ENCODE measurements around the gene AMER3. TPM values are rescaled to one million over a fixed set of nuclear protein-coding genes. Genes with fewer than 3 reads are reported as not detected.

Gene AMER3
- total and polyA plus RNA-seq, 2 of the 4 experiments (the other 2 are of a cell fraction), result not detected

GRCh38 chr2:130749078-130749477, 6.3 kb upstream of the AMER3 start:
- no peak overlapping the region for H3K23ac ChIP-seq (ENCODE audit: low read depth, low read length)
- no peak overlapping the region for H3K9ac ChIP-seq (ENCODE audit: low read depth, low read length)
- no peak overlapping the region for H3K56ac ChIP-seq (ENCODE audit: extremely low read depth, insufficient read depth, low read length)
- H2AFZ ChIP-seq (replicated peaks; ENCODE audit: low read length, poor library complexity), result no peak overlapping the region
- no peak overlapping the region for H3K4me3 ChIP-seq (ENCODE audit: insufficient read depth, low read depth, low read length)
- no peak overlapping the region for H2BK20ac ChIP-seq (ENCODE audit: low read depth, low read length)
- H3K27me3 ChIP-seq (ENCODE audit: control insufficient read depth, insufficient read depth, low read length), result no peaks in the 10 kb centered on the region
- H2AK5ac ChIP-seq (ENCODE audit: low read depth, low read length), result no peak overlapping the region
- no peaks in the 10 kb centered on the region for H3K9me1 ChIP-seq (ENCODE audit: insufficient read depth, low read length)
- no peaks in the 10 kb centered on the region for H3K79me1 ChIP-seq (ENCODE audit: low read depth in 1 of 2, low read length in 2 of 2)
- ATAC-seq (ENCODE audit: low read depth) (no peak), DNase-seq (no peak)
- no peak overlapping the region for H2BK15ac ChIP-seq (ENCODE audit: low read depth, low read length)
- H2AK9ac ChIP-seq (replicated peaks; ENCODE audit: low read depth, low read length, poor library complexity), result no peak overlapping the region
- H3K18ac ChIP-seq (ENCODE audit: low read depth, low read length), result no peak overlapping the region
- H3K4me2 ChIP-seq (ENCODE audit: low read depth, low read length), result no peak overlapping the region
- dilution Hi-C loops (cut with HindIII; ENCODE audit: low sequenced_read_pairs, unreplicated experiment), result no loop called here
- 80% methylated on average over 1 of the region's 9 CpGs; no CpG with 5 or more reads in 1 of the 2 experiments for WGBS, 2 experiments (ENCODE audit: extremely low coverage in 2 of 2, insufficient read length in 1 of 2)
- ChIA-PET CTCF (no interaction called here), POLR2A (ENCODE audit: unreplicated experiment) (no interaction called here)
- H2BK5ac ChIP-seq (ENCODE audit: low read depth, low read length, poor library complexity, severe bottlenecking), result no peak overlapping the region
- no peak overlapping the region for H4K5ac ChIP-seq (ENCODE audit: low read depth, low read length)
- no peak overlapping the region for H4K91ac ChIP-seq (ENCODE audit: insufficient read depth, low read depth, low read length)
- H3K27ac ChIP-seq (ENCODE audit: insufficient read depth, low read length), result no peak overlapping the region
- in situ Hi-C loops (cut with MboI; ENCODE audit: low sequenced_read_pairs), result no loop called here
- no TSS peak for BruUV-seq (replicated peaks)
- H3K14ac ChIP-seq (replicated peaks; ENCODE audit: low read depth, low read length), result no peak overlapping the region
- no peak overlapping the region for H2BK120ac ChIP-seq (ENCODE audit: low read depth, low read length)
- H3K9me3 ChIP-seq (ENCODE audit: control insufficient read depth, insufficient read depth, low read length), result no peaks in the 10 kb centered on the region
- no peak overlapping the region for H3K4ac ChIP-seq (ENCODE audit: low read depth, low read length)
- no peaks in the 10 kb centered on the region for H3K4me1 ChIP-seq (ENCODE audit: control insufficient read depth, insufficient read depth, low read length)
- TF ChIP-seq CHD1 (IDR thresholded peaks at IDR 0.05; ENCODE audit: low read depth, low read length), result no peak
- TF ChIP-seq RCOR1 (IDR thresholded peaks at IDR 0.05; ENCODE audit: insufficient replicate concordance, low read length), result no peak
- no peak for TF ChIP-seq NFE2L2 (IDR thresholded peaks at IDR 0.05; ENCODE audit: low read depth, low read length)
- no peak for TF ChIP-seq POLR2A (IDR thresholded peaks at IDR 0.05; ENCODE audit: low read depth, low read length)
- TF ChIP-seq RAD21 (IDR thresholded peaks at IDR 0.05; ENCODE audit: low read length), result no peak
- no peak for TF ChIP-seq FOS (IDR thresholded peaks at IDR 0.05; ENCODE audit: low read depth, low read length)
- TF ChIP-seq MXI1 (IDR thresholded peaks at IDR 0.05; ENCODE audit: borderline replicate concordance, low read depth, low read length), result no peak
- TF ChIP-seq SMC3 (IDR thresholded peaks at IDR 0.05; ENCODE audit: low read depth, low read length), result no peak
- no peak for TF ChIP-seq RFX5 (IDR thresholded peaks at IDR 0.05; ENCODE audit: low read depth, low read length)
- TF ChIP-seq ELK1 (IDR thresholded peaks at IDR 0.05; ENCODE audit: borderline replicate concordance, low read depth, low read length), result no peak
- TF ChIP-seq CTCF (conservative IDR thresholded peaks at IDR 0.05; ENCODE audit: low read depth, low read length), result no peak
- TF ChIP-seq MAZ (IDR thresholded peaks at IDR 0.05; ENCODE audit: borderline replicate concordance, low read depth, low read length), result no peak
- no peak for TF ChIP-seq CEBPB (IDR thresholded peaks at IDR 0.05; ENCODE audit: low read depth, low read length)
- no peak for TF ChIP-seq MAFK (IDR thresholded peaks at IDR 0.05; ENCODE audit: low read depth, low read length)
- TF ChIP-seq BHLHE40 (IDR thresholded peaks at IDR 0.05; ENCODE audit: low read depth, low read length), result no peak
- TF ChIP-seq USF2 (IDR thresholded peaks at IDR 0.05; ENCODE audit: low read depth, low read length), result no peak
- H4K8ac ChIP-seq (ENCODE audit: low read depth in 2 of 2, low read length in 2 of 2), result no peak overlapping the region
- no peaks in the 10 kb centered on the region for H4K20me1 ChIP-seq (ENCODE audit: insufficient read depth, low read length)
- no peaks in the 10 kb centered on the region for H3K36me3 ChIP-seq (ENCODE audit: control insufficient read depth, insufficient read depth, low read length)
- intact Hi-C loops (cut with micrococcal nuclease), result no loop called here
